Breast epithelium (tissue), 3 donors: ENCODE measurements around the gene CHSY3.

Source experiments
- POLR2A ChIP-seq: fragments of 450-650 bp; IDR thresholded peaks from one replicate; pipeline ENCODE4 v1.6.1; 2016; ENCODE audit warnings: antibody characterized with exemption, mild to moderate bottlenecking, moderate library complexity
- TF ChIP-seq, protein P1 (sequence below), 3 donors: fragments of 450-650 bp; IDR thresholded peaks; one replicate each; pipeline ENCODE4 v1.5.1; 2016 to 2017; ENCODE audit warnings: antibody characterized with exemption in 3 of 3, mild to moderate bottlenecking in 3 of 3, moderate library complexity in 3 of 3

DNA sequence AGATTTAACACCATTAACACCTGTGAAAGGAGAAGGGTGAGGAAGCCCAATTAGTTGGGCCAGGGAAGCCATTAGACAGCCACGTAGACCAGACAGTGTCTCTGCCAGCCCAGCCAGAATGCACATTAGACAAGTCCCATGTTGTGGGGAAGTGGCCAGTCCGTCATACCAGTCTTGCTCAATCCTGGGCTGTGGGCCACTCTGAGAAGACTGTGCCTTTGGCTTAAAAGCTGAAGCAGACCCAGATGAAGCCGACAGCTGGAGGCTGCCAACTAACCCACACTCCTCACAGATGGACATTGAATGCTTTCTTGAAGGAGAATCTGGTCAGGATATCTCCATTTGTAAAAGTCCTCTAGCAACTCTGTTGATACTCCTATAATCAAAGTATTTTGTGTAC lies 128.5 kb downstream of the CHSY3 start:
- TF ChIP-seq POLR2A, result no peak
- TF ChIP-seq, protein P1, sequence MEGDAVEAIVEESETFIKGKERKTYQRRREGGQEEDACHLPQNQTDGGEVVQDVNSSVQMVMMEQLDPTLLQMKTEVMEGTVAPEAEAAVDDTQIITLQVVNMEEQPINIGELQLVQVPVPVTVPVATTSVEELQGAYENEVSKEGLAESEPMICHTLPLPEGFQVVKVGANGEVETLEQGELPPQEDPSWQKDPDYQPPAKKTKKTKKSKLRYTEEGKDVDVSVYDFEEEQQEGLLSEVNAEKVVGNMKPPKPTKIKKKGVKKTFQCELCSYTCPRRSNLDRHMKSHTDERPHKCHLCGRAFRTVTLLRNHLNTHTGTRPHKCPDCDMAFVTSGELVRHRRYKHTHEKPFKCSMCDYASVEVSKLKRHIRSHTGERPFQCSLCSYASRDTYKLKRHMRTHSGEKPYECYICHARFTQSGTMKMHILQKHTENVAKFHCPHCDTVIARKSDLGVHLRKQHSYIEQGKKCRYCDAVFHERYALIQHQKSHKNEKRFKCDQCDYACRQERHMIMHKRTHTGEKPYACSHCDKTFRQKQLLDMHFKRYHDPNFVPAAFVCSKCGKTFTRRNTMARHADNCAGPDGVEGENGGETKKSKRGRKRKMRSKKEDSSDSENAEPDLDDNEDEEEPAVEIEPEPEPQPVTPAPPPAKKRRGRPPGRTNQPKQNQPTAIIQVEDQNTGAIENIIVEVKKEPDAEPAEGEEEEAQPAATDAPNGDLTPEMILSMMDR (IDR thresholded peaks at IDR 0.05), result no peak
